HCT116 (cell line): ENCODE data around the gene ZNF331. TPM values are rescaled to one million over a fixed set of nuclear protein-coding genes. Genes with fewer than 3 reads are reported as not detected.

ENCODE experiments used
- ATAC-seq: fragments of 200-7000 bp; cut with Tn5 transposase; 2 replicates; pipeline ENCODE4 v1.9.1; 2020; ENCODE audit warnings: mild to moderate bottlenecking, moderate library complexity
- BruUV-seq: library from RNA; stranded (reverse); fragments of 400-500 nt; replicated peaks from 2 replicates; lab custom pipeline; 2021; lab: Mats Ljungman, UMichigan
- CTCF ChIA-PET: fragments of 300-600 bp; sonication (Branson Sonifier 250); formaldehyde crosslinking; loops from one replicate; lab custom pipeline; 2021; ENCODE audit warnings: antibody characterized with exemption; lab: Charles Lee
- POLR2A ChIA-PET: fragments of 300-600, 350-600 bp; sonication (Branson Sonifier 250); formaldehyde crosslinking; loops from one replicate; lab custom pipeline; 2021; ENCODE audit warnings: antibody characterized with exemption; lab: Charles Lee
- RAD21 ChIA-PET, 2 experiments: fragments of 300-600 bp; sonication (Branson Sonifier 250); formaldehyde crosslinking; loops; one replicate each; lab custom pipeline; 2023; ENCODE audit warnings: low total read pairs in 2 of 2; ENCODE audit not compliant: uncharacterized antibody in 2 of 2, unreplicated experiment in 2 of 2, low non-redundant PET in 1 of 2; lab: Charles Lee
- DNase-seq: peaks from one replicate; pipeline ENCODE4 v3.0.0-alpha.2; 2010; ENCODE audit warnings: low read depth, low spot score
- H2AFZ ChIP-seq: fragments of 200-600 bp; shearing (Covaris generic), sonication (generic); 2 replicates; pipeline ENCODE4 v1.6.1; 2017; ENCODE audit warnings: low read depth, mixed run types, mixed read lengths, antibody characterized with exemption, low read length; ENCODE audit not compliant: poor library complexity, severe bottlenecking
- H3K27ac ChIP-seq: 2 replicates; pipeline ENCODE4 v1.5.1; 2012; ENCODE audit warnings: low read depth, low read length
- H3K27me3 ChIP-seq: fragments of 200-600 bp; sonication (generic); 2 replicates; pipeline ENCODE4 v1.6.1; 2016; ENCODE audit warnings: mixed run types, low read length, mixed read lengths; ENCODE audit not compliant: insufficient read depth
- H3K36me3 ChIP-seq, 2 experiments: fragments of 200-500 bp in 1 of 2; fragments of 200-600 bp in 1 of 2; sonication (Bioruptor generic) in 1 of 2; sonication (generic) in 1 of 2; 2 replicates each; pipeline versions ENCODE4 v1.5.1 to v1.6.1; 2014 to 2016; ENCODE audit warnings: low read length in 2 of 2, inconsistent platforms in 1 of 2, mixed read lengths in 1 of 2, mixed run types in 1 of 2; ENCODE audit not compliant: insufficient read depth in 2 of 2, control insufficient read depth in 1 of 2
- H3K4me1 ChIP-seq, 2 experiments: fragments of 200-600 bp in 1 of 2; sonication (generic) in 1 of 2; 2 replicates each; pipeline versions ENCODE4 v1.5.1 to v1.6.1; 2012 to 2017; ENCODE audit warnings: low read length in 2 of 2, inconsistent platforms in 1 of 2, mild to moderate bottlenecking in 1 of 2, mixed read lengths in 1 of 2, mixed run types in 1 of 2, moderate library complexity in 1 of 2; ENCODE audit not compliant: insufficient read depth in 2 of 2, control insufficient read depth in 1 of 2
- H3K4me2 ChIP-seq: fragments of 200-600 bp; sonication (generic); 2 replicates; pipeline ENCODE4 v1.6.1; 2017; ENCODE audit warnings: mixed run types, low read length, mixed read lengths
- H3K4me3 ChIP-seq, 2 experiments: fragments of 200-600 bp in 1 of 2; sonication (generic) in 1 of 2; replicated peaks in 1 of 2; 2 replicates each; pipeline ENCODE4 v1.5.1; 2011 to 2016; ENCODE audit warnings: low read length in 2 of 2, control low read depth in 1 of 2, low read depth in 1 of 2, mild to moderate bottlenecking in 1 of 2, mixed read lengths in 1 of 2, mixed run types in 1 of 2
- H3K79me2 ChIP-seq: fragments of 200-600 bp; sonication (generic); 2 replicates; pipeline ENCODE4 v1.6.1; 2017; ENCODE audit warnings: mild to moderate bottlenecking, mixed run types, low read length, moderate library complexity, mixed read lengths; ENCODE audit not compliant: insufficient read depth
- H3K9ac ChIP-seq: fragments of 200-600 bp; sonication (generic); 2 replicates; pipeline ENCODE4 v1.6.1; 2016; ENCODE audit warnings: low read length, mixed read lengths
- H3K9me2 ChIP-seq: fragments of 200-600 bp; sonication (generic), shearing (Covaris generic); 2 replicates; pipeline ENCODE4 v1.6.1; 2017; ENCODE audit warnings: mixed run types, mild to moderate bottlenecking, moderate library complexity; ENCODE audit not compliant: insufficient read depth
- H3K9me3 ChIP-seq, 2 experiments: fragments of 200-500 bp in 1 of 2; fragments of 200-600 bp in 1 of 2; sonication (Bioruptor generic) in 1 of 2; sonication (generic) in 1 of 2; 2 replicates each; pipeline ENCODE4 v1.6.1; 2014 to 2017; ENCODE audit warnings: low read length in 2 of 2, mixed read lengths in 2 of 2, inconsistent platforms in 1 of 2, low read depth in 1 of 2, mild to moderate bottlenecking in 1 of 2, mixed run types in 1 of 2, moderate library complexity in 1 of 2; ENCODE audit not compliant: control insufficient read depth in 1 of 2, insufficient read depth in 1 of 2
- H4K20me1 ChIP-seq: fragments of 200-600 bp; sonication (generic), shearing (Covaris generic); 2 replicates; pipeline ENCODE4 v1.6.1; 2017; ENCODE audit warnings: mixed run types, mild to moderate bottlenecking, moderate library complexity; ENCODE audit not compliant: insufficient read depth
- ATF3 ChIP-seq: IDR thresholded peaks from 2 replicates; pipeline ENCODE4 v1.6.1; 2012
- CBX3 ChIP-seq: IDR thresholded peaks from 2 replicates; pipeline ENCODE4 v1.6.1; 2012; ENCODE audit warnings: low read depth
- CEBPB ChIP-seq: IDR thresholded peaks from 2 replicates; pipeline ENCODE4 v1.6.1; 2012; ENCODE audit warnings: low read depth
- EZH2 ChIP-seq: fragments of 200-600 bp; sonication (generic); IDR thresholded peaks from 2 replicates; pipeline ENCODE4 v1.6.1; 2017; ENCODE audit warnings: antibody characterized with exemption, mixed run types
- EZH2phosphoT487 ChIP-seq: fragments of 200-600 bp; IDR thresholded peaks from 2 replicates; pipeline ENCODE4 v1.6.1; 2018; ENCODE audit warnings: antibody characterized with exemption, borderline replicate concordance
- FOSL1 ChIP-seq: IDR thresholded peaks from 2 replicates; pipeline ENCODE4 v1.6.1; 2012; ENCODE audit warnings: low read depth
- MAX ChIP-seq: IDR thresholded peaks from 2 replicates; pipeline ENCODE4 v1.6.1; 2012
- POLR2AphosphoS5 ChIP-seq: IDR thresholded peaks from 2 replicates; pipeline ENCODE4 v1.6.1; 2011; ENCODE audit warnings: mild to moderate bottlenecking, low read depth, low read length, moderate library complexity
- RAD21 ChIP-seq: IDR thresholded peaks from 2 replicates; pipeline ENCODE4 v1.6.1; 2012; ENCODE audit warnings: low read depth, mild to moderate bottlenecking
- REST ChIP-seq: IDR thresholded peaks from 2 replicates; pipeline ENCODE4 v1.6.1; 2012; ENCODE audit warnings: low read depth
- SIN3A ChIP-seq: IDR thresholded peaks from 2 replicates; pipeline ENCODE4 v1.6.1; 2012; ENCODE audit warnings: low read depth
- intact Hi-C: fragments of 100-400 bp; cut with micrococcal nuclease; formaldehyde crosslinking; loops from 2 replicates; pipeline ENCODE4 v1.10.0; 2022
- total RNA-seq: library from RNA; stranded (reverse); gene quantifications from one replicate; pipeline ENCODE4 v1.2.1, GENCODE V29; 2021; ENCODE audit not compliant: unreplicated experiment

Gene ZNF331
- total RNA-seq, 1 experiment from 2014 or later = 0.59 TPM

- no peak overlapping the region for H2AFZ ChIP-seq
- peaks cover 0 to 13% of the 10 kb centered on the region in 2 experiments; a peak in 1 of 4 replicates for H3K9me3 ChIP-seq
- CTCF ChIA-PET = no interaction called here
- RAD21 ChIA-PET = no interaction called here
- no TSS peak for BruUV-seq
- H3K9ac ChIP-seq = no peak overlapping the region
- no peak overlapping the region for H3K27ac ChIP-seq
- no peaks in the 10 kb centered on the region for H3K27me3 ChIP-seq
- H3K4me1 ChIP-seq = no peaks in the 10 kb centered on the region
- no peak overlapping the region for H3K4me2 ChIP-seq
- no peak overlapping the region for H3K4me3 ChIP-seq
- no peaks in the 10 kb centered on the region for H4K20me1 ChIP-seq
- intact Hi-C loops = no loop called here
- no peak for ATAC-seq
- TF ChIP-seq CEBPB = no peak
- no peak for TF ChIP-seq SIN3A
- TF ChIP-seq EZH2phosphoT487 = no peak
- TF ChIP-seq CBX3 = no peak
- TF ChIP-seq FOSL1 = no peak
- TF ChIP-seq REST = no peak
- TF ChIP-seq EZH2 = no peak
- no peak for TF ChIP-seq RAD21
- no peak for TF ChIP-seq ATF3
- TF ChIP-seq MAX = no peak
- TF ChIP-seq POLR2AphosphoS5 = no peak
- H3K9me2 ChIP-seq = no peaks in the 10 kb centered on the region
- DNase-seq = no peak
- H3K36me3 ChIP-seq = no peaks in the 10 kb centered on the region
- POLR2A ChIA-PET = no interaction called here
- no peaks in the 10 kb centered on the region for H3K79me2 ChIP-seq
Observed at GRCh38 chr19:53546758-53547513, 9.0 kb downstream of the ZNF331 start.
